Activated B cell treated with CpG ODN at 0.5 μM for 24 hours (primary cell): ENCODE data around the gene BAIAP3. TPM values are rescaled to one million over a fixed set of nuclear protein-coding genes. Genes with fewer than 3 reads are reported as not detected.

Experiments
- ATAC-seq: fragments of 200-7000 bp; cut with Tn5 transposase; one replicate; pipeline ENCODE4 v1.10.0; 2021; ENCODE audit warnings: low read depth, mild to moderate bottlenecking, moderate library complexity
- CTCF ChIA-PET: fragments of 350-600 bp; sonication (Branson Sonifier 250); formaldehyde crosslinking; loops from one replicate; lab custom pipeline; 2021; ENCODE audit warnings: antibody characterized with exemption; lab: Charles Lee
- POLR2A ChIA-PET: fragments of 350-600 bp; sonication (Branson Sonifier 250); formaldehyde crosslinking; loops from one replicate; lab custom pipeline; 2021; ENCODE audit warnings: antibody characterized with exemption; lab: Charles Lee
- DNase-seq: peaks from one replicate; pipeline ENCODE4 v3.0.0; 2022
- H3K27ac Mint-ChIP-seq: one replicate; pipeline ENCODE4 v1.8.0; 2020; ENCODE audit warnings: mixed read lengths
- H3K27me3 Mint-ChIP-seq: one replicate; pipeline ENCODE4 v1.8.0; 2021; ENCODE audit warnings: mixed read lengths
- H3K36me3 Mint-ChIP-seq: one replicate; pipeline ENCODE4 v1.8.0; 2021; ENCODE audit warnings: low read depth, mixed read lengths
- H3K4me1 Mint-ChIP-seq: one replicate; pipeline ENCODE4 v1.8.0; 2021; ENCODE audit warnings: mixed read lengths
- H3K4me3 Mint-ChIP-seq: one replicate; pipeline ENCODE4 v1.8.0; 2020; ENCODE audit warnings: mild to moderate bottlenecking, mixed read lengths
- H3K9me3 Mint-ChIP-seq: one replicate; pipeline ENCODE4 v1.8.0; 2020; ENCODE audit warnings: mixed read lengths
- intact Hi-C: fragments of 100-400 bp; cut with micrococcal nuclease; formaldehyde crosslinking; loops from one replicate; pipeline ENCODE4 v1.15.1; 2024
- total RNA-seq: library from RNA; stranded (reverse); gene quantifications from 2 replicates; pipeline ENCODE4 v1.2.3, GENCODE V29; 2022
- TF ChIP-seq, protein P1 (sequence below): fragments of 200-600 bp; IDR thresholded peaks from one replicate; pipeline ENCODE4 v1.8.0; 2022; ENCODE audit warnings: antibody characterized with exemption, mild to moderate bottlenecking

The BAIAP3 gene
- total RNA-seq, 1 donor from 2014 or later = 8.5 TPM

DNA sequence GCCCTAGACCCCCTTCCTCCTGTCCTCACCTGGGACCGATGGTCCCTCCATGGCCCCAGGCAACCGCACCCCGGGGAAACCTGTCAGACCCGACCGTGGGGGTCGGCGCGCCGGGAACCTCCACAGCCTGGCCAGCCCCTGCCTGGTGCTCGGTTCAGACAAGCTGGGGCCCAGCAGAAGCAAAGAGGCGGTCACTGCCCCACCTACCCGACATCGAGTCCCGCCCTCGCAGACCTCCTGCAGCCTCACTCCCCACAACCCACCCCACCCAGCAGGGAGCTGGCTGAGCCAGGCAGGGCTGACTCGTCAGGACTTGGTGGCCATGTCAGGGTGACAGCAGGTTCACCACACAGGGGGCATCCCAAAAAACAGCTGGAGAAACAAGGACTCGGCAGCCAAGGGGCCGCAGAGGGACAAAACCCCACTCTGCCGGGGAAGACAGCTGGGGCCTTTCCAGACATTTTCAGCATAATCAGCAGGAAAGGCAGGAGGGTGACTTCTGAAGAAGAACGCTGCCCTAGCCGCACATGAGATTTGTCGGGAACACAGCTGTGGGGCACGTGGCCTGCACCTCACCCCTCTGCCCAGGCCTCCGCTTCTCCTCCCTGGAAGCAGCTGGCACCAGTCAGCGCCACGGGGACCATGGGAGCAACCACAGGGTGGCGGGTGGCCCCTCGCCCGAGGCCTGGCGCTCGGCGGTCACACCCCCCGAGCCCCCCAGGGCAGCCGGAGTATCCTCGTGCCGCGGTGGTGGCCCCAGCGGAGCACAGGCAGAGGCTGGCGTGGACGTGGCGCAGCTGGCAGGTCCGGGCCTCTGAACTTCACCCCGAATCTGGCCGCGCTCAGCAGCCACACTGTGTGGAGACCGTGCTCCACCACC, 41.2 kb downstream of the BAIAP3 start:
- ChIA-PET POLR2A (no interaction called here), CTCF (no interaction called here)

DNA sequence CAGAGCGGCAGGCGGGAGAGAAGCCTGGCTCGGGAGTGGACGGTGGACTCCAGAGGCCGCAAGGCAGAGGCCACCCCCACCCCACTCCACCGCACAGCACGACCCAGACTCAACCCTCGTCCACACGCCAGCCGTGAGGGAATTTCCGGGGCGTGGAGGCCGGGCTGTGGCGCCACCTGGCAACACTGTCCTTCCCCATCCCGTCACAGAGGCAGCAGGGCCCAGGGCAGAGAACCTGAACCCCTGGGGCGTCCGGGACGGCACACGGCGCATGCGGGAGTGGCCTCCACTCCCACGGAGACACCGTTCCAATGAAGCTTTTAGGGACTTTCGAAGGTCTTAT, 41.8 kb downstream of the BAIAP3 start:
- H3K4me3 Mint-ChIP-seq = no peak overlapping the region
- ATAC-seq (no peak), DNase-seq (no peak)
- ChIA-PET POLR2A (no interaction called here), CTCF (no interaction called here)
- H3K4me1 Mint-ChIP-seq = peaks cover 13% of the 10 kb centered on the region
- no peaks in the 10 kb centered on the region for H3K27me3 Mint-ChIP-seq
- intact Hi-C loops = no loop called here
- TF ChIP-seq, protein P1, sequence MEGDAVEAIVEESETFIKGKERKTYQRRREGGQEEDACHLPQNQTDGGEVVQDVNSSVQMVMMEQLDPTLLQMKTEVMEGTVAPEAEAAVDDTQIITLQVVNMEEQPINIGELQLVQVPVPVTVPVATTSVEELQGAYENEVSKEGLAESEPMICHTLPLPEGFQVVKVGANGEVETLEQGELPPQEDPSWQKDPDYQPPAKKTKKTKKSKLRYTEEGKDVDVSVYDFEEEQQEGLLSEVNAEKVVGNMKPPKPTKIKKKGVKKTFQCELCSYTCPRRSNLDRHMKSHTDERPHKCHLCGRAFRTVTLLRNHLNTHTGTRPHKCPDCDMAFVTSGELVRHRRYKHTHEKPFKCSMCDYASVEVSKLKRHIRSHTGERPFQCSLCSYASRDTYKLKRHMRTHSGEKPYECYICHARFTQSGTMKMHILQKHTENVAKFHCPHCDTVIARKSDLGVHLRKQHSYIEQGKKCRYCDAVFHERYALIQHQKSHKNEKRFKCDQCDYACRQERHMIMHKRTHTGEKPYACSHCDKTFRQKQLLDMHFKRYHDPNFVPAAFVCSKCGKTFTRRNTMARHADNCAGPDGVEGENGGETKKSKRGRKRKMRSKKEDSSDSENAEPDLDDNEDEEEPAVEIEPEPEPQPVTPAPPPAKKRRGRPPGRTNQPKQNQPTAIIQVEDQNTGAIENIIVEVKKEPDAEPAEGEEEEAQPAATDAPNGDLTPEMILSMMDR = no peak
- no peak overlapping the region for H3K27ac Mint-ChIP-seq
- H3K36me3 Mint-ChIP-seq = peaks cover 26% of the 10 kb centered on the region
- H3K9me3 Mint-ChIP-seq = no peaks in the 10 kb centered on the region

More for the DNA sequence above, 41.2 kb downstream of the BAIAP3 start:
- TF ChIP-seq, protein P1 = no peak
- ATAC-seq = no peak
- Mint-ChIP-seq H3K36me3 (peaks cover 28% of the 10 kb centered on the region), H3K4me3 (no peak overlapping the region), H3K9me3 (no peaks in the 10 kb centered on the region), H3K27ac (no peak overlapping the region), H3K4me1 (peaks cover 9% of the 10 kb centered on the region), H3K27me3 (no peaks in the 10 kb centered on the region)
- intact Hi-C loops = no loop called here
- no peak for DNase-seq

DNA sequence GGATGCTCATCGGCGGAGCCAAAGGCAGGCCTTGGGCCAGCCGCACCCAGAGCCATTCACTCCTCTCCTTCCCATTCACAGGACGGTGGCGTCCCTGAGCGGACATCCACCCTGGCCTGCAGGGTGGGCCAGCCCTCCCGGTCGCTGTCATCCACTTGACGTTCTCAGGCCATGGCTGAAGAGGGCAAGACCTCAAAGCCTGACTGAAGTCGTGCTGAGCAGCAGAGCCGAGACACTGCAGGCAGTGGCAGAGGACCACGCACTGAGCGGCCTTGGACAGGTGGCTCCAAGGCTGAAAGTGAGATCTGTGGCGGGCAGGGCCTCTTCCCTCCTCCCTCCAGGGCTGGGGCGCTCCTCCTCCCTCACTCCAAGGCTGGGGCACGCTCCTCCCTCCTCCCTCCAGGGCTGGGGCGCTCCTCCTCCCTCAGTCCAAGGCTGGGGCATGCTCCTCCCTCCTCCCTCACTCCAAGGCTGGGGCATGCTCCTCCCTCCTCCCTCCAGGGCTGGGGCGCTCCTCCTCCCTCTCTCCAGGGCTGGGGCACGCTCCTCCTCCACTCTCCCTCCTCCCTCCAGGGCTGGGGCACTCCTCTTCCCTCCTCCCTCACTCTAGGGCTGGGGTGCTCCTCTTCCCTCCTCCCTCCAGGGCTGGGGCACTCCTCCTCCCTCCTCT, 42.4 kb downstream of the BAIAP3 start:
- H3K27me3 Mint-ChIP-seq = no peaks in the 10 kb centered on the region
- no peak for ATAC-seq
- intact Hi-C loops = no loop called here
- TF ChIP-seq, protein P1 = no peak
- POLR2A ChIA-PET = no interaction called here
- no peak for DNase-seq
- CTCF ChIA-PET = no interaction called here
- H3K4me1 Mint-ChIP-seq = peaks cover 14% of the 10 kb centered on the region
- no peak overlapping the region for H3K27ac Mint-ChIP-seq
- H3K36me3 Mint-ChIP-seq = peaks cover 28% of the 10 kb centered on the region
- H3K4me3 Mint-ChIP-seq = no peak overlapping the region
- no peaks in the 10 kb centered on the region for H3K9me3 Mint-ChIP-seq

DNA sequence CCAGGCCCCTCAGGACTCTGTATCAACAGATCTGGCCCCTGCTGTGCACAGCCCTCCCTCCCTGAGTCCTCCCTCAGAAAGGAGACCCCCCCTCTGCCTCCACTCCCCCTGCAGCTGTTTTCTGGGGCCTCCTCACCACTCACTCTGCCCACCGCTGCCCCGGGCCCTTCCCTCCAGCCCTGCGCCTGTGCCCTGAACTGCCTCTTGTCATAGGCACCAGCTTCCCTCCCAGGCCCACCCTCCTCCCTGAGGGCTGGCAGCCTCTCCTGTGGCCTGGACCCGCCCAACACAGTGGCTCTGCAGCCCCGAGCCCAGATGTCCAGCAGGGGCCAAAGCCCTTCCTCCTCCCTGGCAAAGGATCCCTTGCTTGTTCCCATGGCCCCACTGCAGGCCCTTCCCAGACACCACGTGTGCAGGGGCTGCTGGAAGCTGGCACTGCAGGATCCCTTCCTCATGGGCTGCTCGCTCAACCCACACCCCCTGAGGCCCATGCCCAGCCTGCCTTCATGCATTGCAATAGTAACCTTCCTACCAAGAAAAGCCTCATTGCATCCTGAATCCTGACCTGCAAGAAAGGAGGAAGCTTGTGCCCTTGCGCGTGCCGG, 44.1 kb downstream of the BAIAP3 start:
- intact Hi-C loops = no loop called here
- no peak overlapping the region for H3K4me3 Mint-ChIP-seq
- CTCF ChIA-PET = no interaction called here
- no peak for DNase-seq
- H3K27ac Mint-ChIP-seq = no peak overlapping the region
- POLR2A ChIA-PET = no interaction called here
- peaks cover 34% of the 10 kb centered on the region for H3K36me3 Mint-ChIP-seq
- no peaks in the 10 kb centered on the region for H3K27me3 Mint-ChIP-seq
- no peaks in the 10 kb centered on the region for H3K9me3 Mint-ChIP-seq
- H3K4me1 Mint-ChIP-seq = peaks cover 14% of the 10 kb centered on the region
- TF ChIP-seq, protein P1 = no peak
- ATAC-seq = no peak
